Measurements from ENCODE around the gene OR8H3. TPM values are rescaled to one million over a fixed set of nuclear protein-coding genes. Genes with fewer than 3 reads are reported as not detected.

OR8H3 gene
- total and polyA plus RNA-seq, 2 donors (not counting 1 experiment from before 2014, with no cell fraction given), result not detected

DNA sequence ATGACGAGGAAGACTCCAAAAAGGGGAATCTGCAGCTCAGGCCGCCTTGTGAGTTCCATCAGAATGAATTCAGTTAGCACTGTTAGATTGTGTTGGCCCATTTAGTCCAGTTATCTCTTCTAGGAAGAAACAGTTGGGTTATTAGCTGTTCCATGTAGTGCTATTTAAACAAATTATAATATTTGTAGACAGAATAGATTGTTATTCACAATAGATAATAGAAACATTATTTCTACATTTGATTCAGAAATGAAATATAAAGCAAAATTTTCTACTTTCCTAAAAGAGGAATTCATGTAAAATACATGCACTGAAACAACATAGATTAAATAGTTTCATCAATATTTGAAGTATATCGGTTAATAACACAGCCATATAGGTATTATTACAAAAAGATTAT is 38.0 kb downstream of the OR8H3 start, which contains the start of gene OR8K5:
OR8K5 (minus strand) TSS at position 101 of the 400 bp plus-strand sequence; CDS start at position 101, 0 bp downstream.
- Histone ChIP-seq H4K20me1 (ENCODE audit: control insufficient read depth, insufficient read depth, low read length, poor library complexity, severe bottlenecking) (no peaks in the 10 kb centered on the region), H3K36me3 (replicated peaks in 1 of 2; ENCODE audit: control extremely low read depth in 1 of 2, control insufficient read depth in 1 of 2, extremely low read depth in 1 of 2, insufficient read depth in 2 of 2, low read length in 1 of 2) (no peaks in the 10 kb centered on the region), H3K4me1 (ENCODE audit: control insufficient read depth in 2 of 2, insufficient read depth in 2 of 2, low read length in 2 of 2) (no peaks in the 10 kb centered on the region), H3K27me3 (replicated peaks in 1 of 4; ENCODE audit: control extremely low read depth in 1 of 4, control insufficient read depth in 3 of 4, insufficient read depth in 4 of 4, low read length in 3 of 4) (no peaks in the 10 kb centered on the region), H3K9me3 (ENCODE audit: control extremely low read depth in 1 of 3, control insufficient read depth in 2 of 3, insufficient read depth in 1 of 3, low read length in 2 of 3) (peaks cover 2 to 6% (median 3%) of the 10 kb centered on the region in 3 donors), H3K4me3 (ENCODE audit: control extremely low read depth in 1 of 5, extremely low read depth in 1 of 5, insufficient read depth in 1 of 5, low read depth in 2 of 5, low read length in 4 of 5) (no peak within 1 kb of the TSS), H3K9ac (ENCODE audit: low read length) (no peak within 1 kb of the TSS), H3K27ac (ENCODE audit: low read length in 2 of 2) (no peak within 1 kb of the TSS), H3K4me2 (replicated peaks; ENCODE audit: low read depth, low read length, poor library complexity, severe bottlenecking) (no peak within 1 kb of the TSS), H2AFZ (ENCODE audit: insufficient read depth, low read depth, low read length, poor library complexity, severe bottlenecking) (no peak within 1 kb of the TSS), H3K79me2 (ENCODE audit: control insufficient read depth, insufficient read depth, low read length) (no peaks in the 10 kb centered on the region)
- H3K4me3 Mint-ChIP-seq, result no peak within 1 kb of the TSS
- CTCF ChIA-PET, result no interaction called here
- H3K4me1 Mint-ChIP-seq, result no peaks in the 10 kb centered on the region
- POLR2A ChIA-PET, result no interaction called here
- H3K27ac Mint-ChIP-seq, result no peak within 1 kb of the TSS
- WGBS (ENCODE audit: insufficient coverage), result 57% methylated on average over 1 of the region's 3 CpGs
- no peak for DNase-seq
- intact Hi-C loops (cut with micrococcal nuclease), result no loop called here
- ATAC-seq (ENCODE audit: low read depth), result no peak
- peaks cover 2% of the 10 kb centered on the region for H3K9me3 Mint-ChIP-seq (ENCODE audit: insufficient read depth)
- no peaks in the 10 kb centered on the region for H3K27me3 Mint-ChIP-seq
- no peak for TF ChIP-seq EZH2 (IDR thresholded peaks at IDR 0.05; ENCODE audit: borderline replicate concordance, insufficient read depth, low read depth, low read length, poor library complexity, severe bottlenecking)
- TF ChIP-seq, protein P1, sequence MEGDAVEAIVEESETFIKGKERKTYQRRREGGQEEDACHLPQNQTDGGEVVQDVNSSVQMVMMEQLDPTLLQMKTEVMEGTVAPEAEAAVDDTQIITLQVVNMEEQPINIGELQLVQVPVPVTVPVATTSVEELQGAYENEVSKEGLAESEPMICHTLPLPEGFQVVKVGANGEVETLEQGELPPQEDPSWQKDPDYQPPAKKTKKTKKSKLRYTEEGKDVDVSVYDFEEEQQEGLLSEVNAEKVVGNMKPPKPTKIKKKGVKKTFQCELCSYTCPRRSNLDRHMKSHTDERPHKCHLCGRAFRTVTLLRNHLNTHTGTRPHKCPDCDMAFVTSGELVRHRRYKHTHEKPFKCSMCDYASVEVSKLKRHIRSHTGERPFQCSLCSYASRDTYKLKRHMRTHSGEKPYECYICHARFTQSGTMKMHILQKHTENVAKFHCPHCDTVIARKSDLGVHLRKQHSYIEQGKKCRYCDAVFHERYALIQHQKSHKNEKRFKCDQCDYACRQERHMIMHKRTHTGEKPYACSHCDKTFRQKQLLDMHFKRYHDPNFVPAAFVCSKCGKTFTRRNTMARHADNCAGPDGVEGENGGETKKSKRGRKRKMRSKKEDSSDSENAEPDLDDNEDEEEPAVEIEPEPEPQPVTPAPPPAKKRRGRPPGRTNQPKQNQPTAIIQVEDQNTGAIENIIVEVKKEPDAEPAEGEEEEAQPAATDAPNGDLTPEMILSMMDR (IDR thresholded peaks at IDR 0.05), result no peak

DNA sequence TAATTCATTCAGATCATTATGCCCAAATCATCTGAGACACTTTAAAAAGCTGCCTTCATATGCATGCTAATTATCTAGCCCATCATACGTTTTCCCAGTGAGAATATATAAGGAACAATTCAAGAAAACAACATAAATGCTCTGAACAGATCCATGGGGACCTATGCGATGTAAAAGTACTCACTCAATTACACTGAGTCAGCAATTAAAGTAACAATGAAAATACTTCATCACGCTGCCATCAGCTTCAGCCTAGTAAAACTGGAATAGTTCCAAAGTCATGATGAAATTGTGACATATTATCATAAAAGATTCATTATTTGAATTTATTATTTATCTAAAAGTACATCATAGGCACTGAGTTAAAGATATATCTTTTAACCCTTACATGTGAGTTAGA is 41.6 kb downstream of the OR8H3 start:
- Mint-ChIP-seq H3K4me3 (no peak overlapping the region), H3K27me3 (no peaks in the 10 kb centered on the region), H3K9me3 (ENCODE audit: insufficient read depth) (peaks cover 7% of the 10 kb centered on the region), H3K27ac (no peak overlapping the region), H3K4me1 (no peaks in the 10 kb centered on the region)
- no peaks in the 10 kb centered on the region for H3K27me3 ChIP-seq (replicated peaks in 1 of 4; ENCODE audit: control extremely low read depth in 1 of 4, control insufficient read depth in 3 of 4, insufficient read depth in 4 of 4, low read length in 3 of 4)
- ChIA-PET CTCF (no interaction called here), POLR2A (no interaction called here)
- H3K79me2 ChIP-seq (ENCODE audit: control insufficient read depth, insufficient read depth, low read length), result no peaks in the 10 kb centered on the region
- TF ChIP-seq, protein P1 (IDR thresholded peaks at IDR 0.05), result no peak
- no peak for TF ChIP-seq EZH2 (IDR thresholded peaks at IDR 0.05; ENCODE audit: borderline replicate concordance, insufficient read depth, low read depth, low read length, poor library complexity, severe bottlenecking)
- no peak overlapping the region for H3K9ac ChIP-seq (ENCODE audit: low read length)
- peaks cover 1 to 6% (median 3%) of the 10 kb centered on the region in 3 donors for H3K9me3 ChIP-seq (ENCODE audit: control extremely low read depth in 1 of 3, control insufficient read depth in 2 of 3, insufficient read depth in 1 of 3, low read length in 2 of 3)
- no peak overlapping the region for H3K4me3 ChIP-seq (ENCODE audit: control extremely low read depth in 1 of 5, extremely low read depth in 1 of 5, insufficient read depth in 1 of 5, low read depth in 2 of 5, low read length in 4 of 5)
- intact Hi-C loops (cut with micrococcal nuclease), result no loop called here
- H4K20me1 ChIP-seq (ENCODE audit: control insufficient read depth, insufficient read depth, low read length, poor library complexity, severe bottlenecking), result no peaks in the 10 kb centered on the region
- H2AFZ ChIP-seq (ENCODE audit: insufficient read depth, low read depth, low read length, poor library complexity, severe bottlenecking), result no peak overlapping the region
- H3K4me1 ChIP-seq (ENCODE audit: control insufficient read depth in 2 of 2, insufficient read depth in 2 of 2, low read length in 2 of 2), result no peaks in the 10 kb centered on the region
- no peaks in the 10 kb centered on the region for H3K36me3 ChIP-seq (replicated peaks in 1 of 2; ENCODE audit: control extremely low read depth in 1 of 2, control insufficient read depth in 1 of 2, extremely low read depth in 1 of 2, insufficient read depth in 2 of 2, low read length in 1 of 2)
- no peak overlapping the region for H3K4me2 ChIP-seq (replicated peaks; ENCODE audit: low read depth, low read length, poor library complexity, severe bottlenecking)
- DNase-seq (no peak), ATAC-seq (ENCODE audit: low read depth) (no peak)
- no peak overlapping the region for H3K27ac ChIP-seq (ENCODE audit: low read length in 2 of 2)
- WGBS (ENCODE audit: insufficient coverage), result no CpG with 5 or more reads among the region's 3 CpGs

Data from B cell (primary cell).